Metanephros (tissue), 1 donor: ENCODE results near the gene HLA-DQB1. TPM values are rescaled to one million over a fixed set of nuclear protein-coding genes. Genes with fewer than 3 reads are reported as not detected.

Experiments
- total RNA-seq: library from RNA; depleted of rRNA; stranded (reverse); fragments of >200 nt; gene quantifications from one replicate; pipeline ENCODE4 v1.2.3, GENCODE V29; 2014

The HLA-DQB1 gene
- 3.0 TPM for total RNA-seq

DNA sequence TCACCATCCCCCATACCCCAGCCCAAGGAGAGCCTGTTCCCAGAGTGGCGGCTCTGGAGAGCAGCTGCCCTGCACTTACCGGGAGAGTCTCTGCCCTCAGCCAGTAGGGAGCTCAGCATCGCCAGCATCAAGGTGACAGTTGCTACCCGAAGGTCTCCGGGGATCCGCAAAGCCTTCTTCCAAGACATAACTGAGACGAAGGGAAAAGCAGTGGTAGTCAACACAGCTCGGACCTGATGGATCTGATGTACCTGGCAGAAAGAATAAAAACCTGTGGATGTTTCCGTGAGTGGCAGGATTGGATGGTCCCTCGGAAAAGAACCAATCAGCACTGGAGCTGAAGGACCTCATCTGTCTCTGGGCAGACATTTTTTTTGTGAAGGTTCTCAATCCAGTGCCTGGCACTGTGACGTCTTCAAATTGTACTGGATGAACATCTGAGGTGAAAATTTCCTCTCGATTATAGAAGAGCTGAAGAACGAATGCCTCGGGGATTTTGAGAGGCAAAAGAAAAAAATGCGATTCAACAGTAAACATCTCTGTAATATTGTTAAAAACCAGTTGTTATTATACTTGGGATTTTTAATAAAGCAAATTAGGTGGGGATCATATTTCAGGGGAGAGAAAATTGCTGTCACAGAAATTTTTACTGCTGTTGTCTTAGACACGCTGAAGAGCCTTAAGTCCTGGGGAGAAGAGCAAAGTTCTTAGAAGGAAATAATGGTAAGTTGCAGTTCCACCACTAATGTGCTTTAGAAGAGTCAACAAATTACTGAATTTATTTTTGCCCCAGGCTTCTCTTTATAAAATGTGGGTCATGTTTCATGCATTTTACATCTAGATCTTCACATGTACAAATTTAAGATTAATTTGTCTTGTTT, at the start of gene HLA-DQB1:
Gene HLA-DQB1 (minus strand): TSS at position 238 of the 881 bp plus-strand sequence. CDS start 50 bp downstream, at position 188.

DNA sequence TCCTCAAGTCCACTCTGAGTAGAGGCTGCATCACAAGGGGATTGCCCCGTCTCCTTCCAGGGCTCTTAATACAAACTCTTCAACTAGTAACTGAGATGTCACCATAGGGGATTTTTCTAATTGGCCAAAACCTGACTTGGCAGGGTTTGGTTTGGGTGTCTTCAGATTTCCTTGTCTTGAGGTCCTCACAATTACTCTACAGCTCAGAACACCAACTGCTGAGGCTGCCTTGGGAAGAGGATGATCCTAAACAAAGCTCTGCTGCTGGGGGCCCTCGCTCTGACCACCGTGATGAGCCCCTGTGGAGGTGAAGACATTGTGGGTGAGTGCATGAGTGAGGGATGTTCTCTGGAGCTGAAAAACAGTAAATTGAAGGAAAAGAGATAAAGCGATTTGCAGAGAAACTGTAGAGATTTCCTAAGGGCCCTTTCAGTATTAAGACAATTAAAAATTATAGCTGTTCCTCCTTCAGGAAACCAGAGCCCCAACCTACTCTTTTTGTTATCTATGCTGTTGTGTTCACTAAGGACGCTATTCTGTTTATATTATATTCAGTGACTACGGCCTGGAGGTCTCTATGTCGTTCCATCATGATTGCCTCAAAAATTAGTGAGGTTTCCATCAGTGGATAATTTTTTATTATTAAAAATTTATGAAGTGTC, 29.1 kb downstream of the HLA-DQB1 start, which contains the start of gene HLA-DQA1:
Gene HLA-DQA1 (plus strand): TSS at position 188 of the 662 bp plus-strand sequence. CDS start 53 bp downstream, at position 241.

Other genes starting within 250 kb of the HLA-DQB1 start
- 136 TPM for gene HLA-DRA, start 226.8 kb downstream of the HLA-DQB1 start, total RNA-seq
- 1.8 TPM for gene HLA-DRB5, start 136.4 kb downstream of the HLA-DQB1 start, total RNA-seq
- gene HLA-DRB1, start 76.8 kb downstream of the HLA-DQB1 start, total RNA-seq = 31.2 TPM
- gene HLA-DQA1, start 29.3 kb downstream of the HLA-DQB1 start, total RNA-seq = 4.4 TPM
- gene HLA-DQA2, start 74.7 kb upstream of the HLA-DQB1 start, total RNA-seq = 1.3 TPM
- gene HLA-DQB2, start 96.9 kb upstream of the HLA-DQB1 start, total RNA-seq = not detected
- 0.88 TPM for gene HLA-DOB, start 150.3 kb upstream of the HLA-DQB1 start, total RNA-seq
- 36.3 TPM for gene TAP2, start 172.1 kb upstream of the HLA-DQB1 start, total RNA-seq
- 23.8 TPM for gene PSMB8, start 177.4 kb upstream of the HLA-DQB1 start, total RNA-seq
- gene TAP1, start 187.0 kb upstream of the HLA-DQB1 start, total RNA-seq = 22.2 TPM
- gene PSMB9, start 187.5 kb upstream of the HLA-DQB1 start, total RNA-seq = 11.2 TPM